Right kidney (tissue), 1 donor: ENCODE data around the gene MKKS.

Source experiments
- DNase-seq: peaks from one replicate; pipeline ENCODE4 v3.0.0-alpha.2; 2016

The MKKS gene

GRCh38 chr20:10370091-10370887 lies 63.7 kb downstream of the MKKS start:
- DNase-seq = no peak

DNA sequence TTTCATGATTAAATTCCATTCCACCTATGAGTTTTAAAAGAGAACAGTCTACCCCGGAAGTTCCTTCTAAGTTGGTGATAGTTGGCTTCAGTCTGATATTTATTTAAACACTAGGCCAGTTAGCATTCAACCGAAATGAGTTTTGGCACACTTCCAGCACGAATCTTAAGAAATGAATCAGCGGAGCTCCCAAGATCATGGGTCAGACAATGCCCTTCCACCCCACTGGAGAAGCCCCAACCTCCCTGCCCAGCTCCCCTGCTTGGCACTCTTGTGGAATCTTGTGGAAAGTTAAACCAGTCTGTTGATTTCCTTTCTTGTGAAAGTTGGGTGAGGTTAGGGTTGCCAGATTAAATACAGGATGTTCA lies 64.3 kb downstream of the MKKS start:
- no peak for DNase-seq

- DNase-seq = no peak
These were observed 65.3 kb downstream of the MKKS start for GRCh38 chr20:10368702-10369041.

- no peak for DNase-seq
These were observed 65.9 kb downstream of the MKKS start for GRCh38 chr20:10367943-10368701.

GRCh38 chr20:10367693-10367942 lies 66.4 kb downstream of the MKKS start:
- DNase-seq = no peak

- DNase-seq = no peak
These were observed 66.9 kb downstream of the MKKS start for GRCh38 chr20:10366898-10367692.

DNA sequence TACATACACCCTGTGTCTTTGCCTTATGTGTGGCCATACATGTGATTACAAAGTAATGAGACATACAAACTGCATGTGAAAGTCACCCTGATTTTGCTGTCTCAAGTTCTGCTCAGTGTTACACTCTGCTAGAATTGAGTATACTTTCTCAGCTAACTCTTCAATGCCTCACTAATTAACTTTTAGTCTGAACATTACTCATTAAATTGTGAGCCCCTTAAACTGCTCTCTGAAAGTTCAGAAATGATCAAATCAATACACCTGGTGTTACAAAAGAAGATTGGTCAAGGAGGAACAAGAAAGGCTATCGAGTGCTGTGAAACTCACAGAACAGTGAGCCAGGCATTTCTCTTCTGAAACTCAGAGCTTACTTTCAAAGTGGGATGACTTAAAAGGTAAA lies 71.3 kb downstream of the MKKS start:
- DNase-seq = no peak

DNA sequence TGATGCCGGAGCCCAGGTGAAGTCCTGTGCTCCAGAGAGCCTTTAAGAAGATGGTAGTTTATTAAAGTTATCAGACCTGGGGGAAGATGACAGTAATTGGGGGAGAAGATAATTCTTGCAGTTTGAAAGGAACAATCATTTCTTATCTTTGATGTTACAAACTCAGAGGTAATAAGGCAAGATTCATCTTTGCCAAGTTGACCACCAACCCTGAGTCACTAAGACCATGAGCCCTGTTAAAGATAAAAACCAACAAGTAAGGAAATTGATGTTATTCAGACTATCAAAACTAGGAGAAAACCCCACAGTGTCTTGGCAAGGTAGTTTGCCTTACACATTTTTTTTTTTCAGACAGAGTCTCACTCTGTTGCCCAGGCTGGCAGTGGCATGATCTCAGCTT lies 73.1 kb downstream of the MKKS start:
- no peak for DNase-seq

DNA sequence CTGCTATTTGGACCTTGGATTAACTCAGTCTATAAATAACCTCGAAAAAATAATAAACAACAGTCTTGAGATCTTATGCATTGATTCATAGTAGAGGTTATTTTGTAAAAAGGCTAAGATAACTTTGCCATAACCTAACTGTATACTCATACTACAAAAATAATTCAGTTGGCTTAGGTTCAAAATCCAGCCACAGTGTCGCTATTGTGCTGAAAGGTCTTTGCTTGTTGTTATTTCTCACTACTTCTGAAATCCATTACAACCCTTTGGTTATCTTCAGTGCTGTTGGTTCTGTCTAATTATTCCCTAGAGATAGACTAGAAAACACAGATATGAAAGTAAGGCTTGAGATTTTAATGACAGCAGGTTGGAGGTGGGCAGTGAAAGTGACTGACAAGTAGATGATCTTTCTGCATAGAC lies 74.4 kb downstream of the MKKS start:
- no peak for DNase-seq

DNA sequence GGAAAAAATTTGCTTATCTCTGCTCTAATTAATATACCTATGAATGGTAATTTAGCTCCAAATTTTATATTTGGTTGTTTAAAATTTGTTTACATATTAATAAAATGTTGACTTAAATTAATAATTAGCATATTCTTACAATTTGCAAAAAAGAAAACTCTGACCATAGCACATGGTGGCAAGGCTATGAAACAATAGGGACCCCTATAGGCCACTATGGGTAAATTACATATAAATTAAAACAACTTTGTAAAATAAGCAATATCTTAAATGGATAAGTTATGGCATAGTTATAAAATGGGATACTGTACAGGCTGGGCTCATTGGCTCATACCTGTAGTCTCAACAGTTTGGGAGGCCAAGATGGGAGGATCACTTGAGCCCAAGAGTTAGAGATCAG lies 76.0 kb downstream of the MKKS start:
- no peak for DNase-seq

DNA sequence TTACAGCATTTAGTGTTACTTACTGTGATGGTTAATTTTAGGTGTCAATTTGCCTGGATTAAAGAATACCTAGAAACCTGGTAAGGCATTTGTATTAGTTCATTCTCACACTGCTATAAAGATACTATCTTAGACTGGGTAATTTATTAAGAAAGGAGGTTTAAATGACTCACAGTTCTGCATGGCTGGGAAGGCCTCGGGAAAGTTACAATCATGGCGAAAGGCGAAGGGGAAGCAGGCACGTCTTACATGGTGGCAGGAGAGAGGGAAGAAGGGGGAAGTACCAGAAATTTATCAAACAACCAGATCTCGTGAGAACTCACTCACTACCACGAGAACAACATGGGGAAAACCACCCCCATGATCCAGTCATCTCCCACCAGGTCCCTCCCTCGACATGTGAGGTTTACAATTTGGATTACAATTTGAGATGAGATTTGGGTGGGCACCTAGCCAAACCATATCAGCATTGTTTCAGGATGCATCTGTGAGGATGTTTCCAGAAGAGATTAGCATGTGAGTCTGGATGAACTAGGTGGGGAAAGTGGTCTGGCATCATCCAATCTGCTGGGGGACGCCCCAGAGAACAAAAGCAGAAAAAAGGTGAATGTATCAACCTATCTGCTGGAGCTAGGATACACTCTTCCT lies 76.8 kb downstream of the MKKS start:
- DNase-seq = no peak

DNA sequence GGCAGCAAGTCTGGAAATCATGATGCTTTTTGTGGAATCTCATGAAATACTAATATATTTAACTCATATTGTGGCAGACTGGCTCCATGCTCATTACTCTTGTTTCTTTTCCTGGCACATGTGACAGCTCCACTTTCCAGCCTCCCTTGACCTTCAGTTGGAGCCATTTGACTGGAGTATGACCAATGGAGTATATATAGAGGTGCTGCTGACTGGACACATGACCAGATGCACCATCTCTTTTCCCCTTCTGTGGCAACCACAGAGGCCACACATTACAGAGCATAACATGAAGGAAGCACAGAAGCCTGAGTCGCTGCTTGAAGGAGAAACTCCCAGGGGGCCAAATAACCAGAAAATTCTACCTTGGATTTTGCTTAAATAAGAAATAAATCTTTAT lies 77.4 kb downstream of the MKKS start:
- DNase-seq = no peak

DNA sequence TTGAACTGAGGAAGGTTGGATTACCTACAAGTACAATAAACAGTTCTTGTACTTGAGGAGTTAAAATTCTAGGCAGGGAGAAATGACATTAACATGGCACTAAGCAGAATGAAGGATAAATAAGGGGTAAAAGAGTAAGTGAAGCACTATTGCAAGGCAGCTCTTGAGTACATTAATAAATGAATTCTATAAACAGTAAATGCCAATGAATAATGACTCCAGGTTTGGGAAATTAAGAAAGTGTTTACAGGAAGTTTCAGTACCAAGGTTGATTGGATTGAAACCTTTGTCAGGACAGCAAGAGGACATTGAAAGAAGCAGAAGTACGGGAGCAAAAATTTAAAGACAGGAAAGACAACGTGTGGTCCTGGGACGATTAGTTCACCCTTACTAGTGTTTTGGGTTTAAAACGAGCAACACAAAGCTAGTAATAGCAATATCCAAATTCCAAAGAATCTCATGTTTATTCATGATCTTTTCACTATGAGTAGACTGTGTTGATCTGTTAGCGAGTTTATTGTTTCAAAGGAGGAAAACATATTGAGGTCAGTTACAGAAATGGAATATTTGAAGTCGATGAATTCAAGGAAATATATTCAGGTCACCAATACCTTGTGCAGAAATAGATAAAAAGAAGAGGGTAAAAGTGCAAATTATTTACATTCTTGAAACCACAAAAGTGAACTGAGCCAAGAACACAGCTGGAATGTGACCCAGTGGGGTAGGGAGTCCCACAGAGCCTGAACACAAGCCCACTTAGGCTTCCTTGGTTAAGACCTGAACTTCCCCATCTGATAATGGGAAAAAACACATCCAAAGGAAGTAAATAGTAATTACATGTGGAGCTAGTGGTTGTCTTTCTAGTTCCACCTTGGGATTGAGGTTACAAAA lies 80.8 kb downstream of the MKKS start:
- DNase-seq = no peak
